Immature natural killer cell (primary cell): Measurements from ENCODE around the gene MYOZ3. TPM values are rescaled to one million over a fixed set of nuclear protein-coding genes. Genes with fewer than 3 reads are reported as not detected.

Experiments used
- DNase-seq, 3 donors: peaks; one replicate each; pipeline ENCODE4 v3.0.0; 2022; ENCODE audit warnings: mixed read lengths in 1 of 3
- H3K27ac Mint-ChIP-seq, 6 donors: one replicate each; pipeline ENCODE4 v1.8.0; 2020; ENCODE audit warnings: mixed read lengths in 6 of 6, mild to moderate bottlenecking in 5 of 6, inconsistent platforms in 4 of 6, moderate library complexity in 3 of 6
- H3K27me3 Mint-ChIP-seq, 3 donors: one replicate each; pipeline ENCODE4 v1.8.0; 2020 to 2021; ENCODE audit warnings: low read depth in 3 of 3, mild to moderate bottlenecking in 3 of 3, mixed read lengths in 3 of 3, moderate library complexity in 3 of 3, inconsistent platforms in 1 of 3
- H3K36me3 Mint-ChIP-seq, 3 donors: one replicate each; pipeline ENCODE4 v1.8.0; 2020; ENCODE audit warnings: mixed read lengths in 3 of 3, inconsistent platforms in 2 of 3, mild to moderate bottlenecking in 2 of 3
- H3K4me1 Mint-ChIP-seq, 2 donors: one replicate each; pipeline ENCODE4 v1.8.0; 2020; ENCODE audit warnings: inconsistent platforms in 2 of 2, mild to moderate bottlenecking in 2 of 2, mixed read lengths in 2 of 2, moderate library complexity in 1 of 2
- H3K4me3 Mint-ChIP-seq, 5 donors: one replicate each; pipeline ENCODE4 v1.8.0; 2020; ENCODE audit warnings: mild to moderate bottlenecking in 5 of 5, mixed read lengths in 5 of 5, inconsistent platforms in 3 of 5, moderate library complexity in 3 of 5
- H3K9me3 Mint-ChIP-seq, 6 donors: one replicate each; pipeline ENCODE4 v1.8.0; 2020; ENCODE audit warnings: mild to moderate bottlenecking in 6 of 6, mixed read lengths in 6 of 6, inconsistent platforms in 4 of 6, moderate library complexity in 3 of 6
- polyA plus RNA-seq, 3 donors: library from polyadenylated mRNA; unstranded; fragments of 300-500 nt; fragmentation: Illumina TruSeq; gene quantifications; one replicate each; pipeline ENCODE4 v1.2.3, GENCODE V29; 2021

Gene MYOZ3
- polyA plus RNA-seq, 3 donors from 2014 or later, result not detected

- Mint-ChIP-seq H3K4me3 (no peak overlapping the region), H3K27ac (no peak overlapping the region), H3K36me3 (no peaks in the 10 kb centered on the region), H3K9me3 (no peaks in the 10 kb centered on the region), H3K4me1 (peaks cover 7 to 11% of the 10 kb centered on the region in 2 donors), H3K27me3 (peaks cover 4 to 18% (median 13%) of the 10 kb centered on the region in 3 donors)
- no peak for DNase-seq
Measured at GRCh38 chr5:150622157-150622556, 38.9 kb upstream of the MYOZ3 start.

GRCh38 chr5:150623152-150623877 lies 37.7 kb upstream of the MYOZ3 start:
- no peak for DNase-seq
- H3K4me1 Mint-ChIP-seq, result peaks cover 7 to 11% of the 10 kb centered on the region in 2 donors
- peak overlapping the region in 1 of 5 donors; percentile 15 for H3K4me3 Mint-ChIP-seq
- H3K9me3 Mint-ChIP-seq, result no peaks in the 10 kb centered on the region
- peaks cover 4 to 18% (median 13%) of the 10 kb centered on the region in 3 donors for H3K27me3 Mint-ChIP-seq
- peak overlapping the region in 1 of 6 donors; percentile 6 for H3K27ac Mint-ChIP-seq
- H3K36me3 Mint-ChIP-seq, result no peaks in the 10 kb centered on the region

GRCh38 chr5:150623878-150624216 lies 37.2 kb upstream of the MYOZ3 start:
- peaks cover 4 to 18% (median 13%) of the 10 kb centered on the region in 3 donors for H3K27me3 Mint-ChIP-seq
- DNase-seq, result no peak
- H3K9me3 Mint-ChIP-seq, result no peaks in the 10 kb centered on the region
- peak overlapping the region; percentile 79 to 93 (median 85) for H3K4me3 Mint-ChIP-seq
- peaks cover 7 to 11% of the 10 kb centered on the region in 2 donors for H3K4me1 Mint-ChIP-seq
- no peaks in the 10 kb centered on the region for H3K36me3 Mint-ChIP-seq
- no peak overlapping the region for H3K27ac Mint-ChIP-seq

DNA sequence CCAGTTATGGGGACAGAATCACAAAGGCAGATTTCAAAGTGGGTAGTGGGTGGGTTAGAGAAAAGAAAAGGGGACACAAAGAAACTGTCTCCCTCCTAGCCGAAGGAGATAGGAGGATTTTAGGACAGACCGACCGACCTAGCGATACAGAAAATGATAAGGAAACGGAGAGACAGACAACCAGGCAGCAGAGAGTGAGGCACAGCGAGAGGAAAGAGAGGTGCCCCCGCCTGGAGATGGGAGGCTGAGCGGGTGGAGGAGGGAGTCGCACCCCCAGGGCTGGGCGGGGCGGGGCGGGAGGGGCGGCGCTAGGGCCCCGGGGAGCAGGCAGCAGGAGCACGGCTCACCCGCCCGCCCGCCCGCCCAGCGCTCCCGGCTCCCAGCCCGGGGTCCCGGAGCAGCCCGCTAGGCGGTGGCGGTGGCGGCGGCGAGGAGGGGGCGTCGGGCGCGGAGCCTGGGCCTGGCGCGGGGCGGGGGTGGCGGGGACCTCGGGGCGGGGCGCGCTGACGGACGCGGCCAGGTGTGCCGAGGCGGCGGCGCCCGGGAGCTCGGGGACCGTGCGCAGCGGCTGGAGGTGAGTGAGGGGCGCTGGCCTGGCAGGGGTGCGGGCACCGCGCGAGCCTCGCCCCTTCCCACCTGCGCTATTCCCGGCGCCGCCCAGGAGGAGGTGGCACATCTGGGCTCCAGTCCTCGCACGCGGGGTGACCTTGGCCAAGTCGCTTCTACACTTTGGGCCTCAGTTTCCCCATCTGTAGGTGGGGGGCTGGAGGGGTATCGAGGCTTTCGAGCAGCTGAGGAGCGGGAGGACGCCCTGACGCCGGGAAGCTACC lies 36.5 kb upstream of the MYOZ3 start:
- H3K4me3 Mint-ChIP-seq, result peak overlapping the region; percentile 79 to 93 (median 85)
- DNase-seq, result no peak
- H3K4me1 Mint-ChIP-seq, result peaks cover 7 to 11% of the 10 kb centered on the region in 2 donors
- peaks cover 4 to 18% (median 12%) of the 10 kb centered on the region in 3 donors for H3K27me3 Mint-ChIP-seq
- H3K9me3 Mint-ChIP-seq, result no peaks in the 10 kb centered on the region
- no peaks in the 10 kb centered on the region for H3K36me3 Mint-ChIP-seq
- peak overlapping the region in 1 of 6 donors; percentile 78 for H3K27ac Mint-ChIP-seq

DNA sequence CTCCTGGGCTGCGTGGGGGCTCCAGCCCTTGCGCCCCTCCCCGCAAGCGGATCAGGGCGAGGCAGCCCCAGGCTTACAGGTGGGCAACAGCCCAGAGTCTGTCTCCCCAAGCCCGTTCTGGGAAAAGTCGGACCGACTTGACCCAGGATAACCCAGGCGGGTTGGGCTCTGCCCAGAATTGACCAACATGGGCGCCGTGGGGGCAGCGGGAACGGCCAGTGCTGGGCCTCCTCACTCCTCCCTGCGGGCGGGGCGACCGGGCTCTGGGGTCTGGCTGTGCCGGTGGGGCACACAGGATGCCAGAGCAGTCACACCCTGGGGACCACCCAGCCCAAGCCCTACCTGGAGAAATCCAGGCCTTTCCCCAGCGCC lies 35.9 kb upstream of the MYOZ3 start:
- Mint-ChIP-seq H3K9me3 (no peaks in the 10 kb centered on the region), H3K27ac (no peak overlapping the region), H3K27me3 (peaks cover 4 to 18% (median 12%) of the 10 kb centered on the region in 3 donors), H3K36me3 (no peaks in the 10 kb centered on the region), H3K4me1 (peaks cover 7 to 11% of the 10 kb centered on the region in 2 donors), H3K4me3 (no peak overlapping the region)
- no peak for DNase-seq

DNA sequence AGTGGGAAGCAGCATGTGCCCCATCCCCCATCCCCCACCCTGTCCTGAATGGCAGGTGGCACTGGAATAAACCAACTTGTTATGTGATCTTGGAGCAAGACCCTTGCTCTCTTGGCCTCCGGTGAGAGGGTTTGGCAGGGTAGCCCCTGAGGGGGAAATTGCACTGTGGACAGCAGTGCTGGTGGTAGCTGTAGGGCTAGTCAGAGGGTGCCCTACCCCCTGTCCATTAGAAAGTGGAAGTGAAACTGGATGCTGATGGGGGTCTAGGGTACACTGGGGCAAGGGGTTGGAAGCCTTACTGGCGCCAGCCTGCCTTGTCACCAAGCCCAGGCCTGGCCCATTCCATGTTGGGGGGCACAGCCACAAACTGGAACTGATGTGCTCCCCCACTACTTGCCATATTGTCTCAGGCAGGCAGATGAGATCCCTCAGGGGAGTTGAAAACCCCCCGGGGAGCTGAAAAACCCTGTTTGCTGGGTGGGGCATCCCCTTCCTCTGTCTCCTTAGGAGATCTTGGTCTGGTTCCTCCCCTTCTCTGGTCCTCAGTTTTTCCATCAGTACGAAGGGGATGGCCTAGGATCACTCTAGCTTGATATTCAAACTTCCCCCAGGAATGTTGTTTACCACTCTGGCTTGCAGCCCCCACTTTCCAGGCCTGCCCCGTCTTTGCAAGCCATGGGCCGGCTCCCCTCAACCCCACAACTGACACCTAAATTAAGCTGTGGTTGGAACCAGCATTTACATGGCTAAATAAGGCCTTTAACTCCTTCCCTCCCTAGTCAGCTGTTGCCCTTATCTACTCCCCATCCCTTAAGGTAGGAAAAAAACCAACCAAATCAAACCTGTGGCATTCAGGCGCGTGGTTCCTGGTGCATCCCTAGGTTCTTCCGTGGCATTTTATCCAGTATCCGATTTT lies 35.0 kb upstream of the MYOZ3 start:
- Mint-ChIP-seq H3K27me3 (peaks cover 4 to 18% (median 13%) of the 10 kb centered on the region in 3 donors), H3K27ac (no peak overlapping the region), H3K4me1 (peaks cover 7 to 11% of the 10 kb centered on the region in 2 donors), H3K36me3 (no peaks in the 10 kb centered on the region), H3K4me3 (peak overlapping the region in 2 of 5 donors; percentile 6 to 39), H3K9me3 (no peaks in the 10 kb centered on the region)
- DNase-seq, result no peak

DNA sequence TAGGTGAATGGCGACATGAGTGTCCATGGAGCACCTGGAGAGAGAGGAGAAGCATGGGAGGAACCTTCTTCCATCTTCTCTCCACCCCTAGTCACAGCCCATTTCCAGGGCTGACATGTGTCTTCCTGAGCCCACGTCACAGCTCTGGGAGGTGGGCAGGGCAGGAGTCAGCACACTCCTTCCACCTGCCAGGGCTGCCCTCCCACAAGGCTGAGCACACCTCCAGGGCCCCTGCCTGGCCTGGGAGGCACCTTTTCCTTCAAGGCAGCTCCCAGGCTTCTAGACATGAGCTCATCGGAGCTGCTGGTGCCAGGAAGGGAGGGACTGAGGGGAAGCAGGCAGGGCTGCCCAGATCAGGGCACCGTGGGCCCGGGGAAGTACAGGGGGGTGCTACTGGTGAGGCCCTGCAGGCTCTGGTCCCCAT lies 34.2 kb upstream of the MYOZ3 start:
- Mint-ChIP-seq H3K4me3 (no peak overlapping the region), H3K27me3 (peaks cover 4 to 18% (median 13%) of the 10 kb centered on the region in 3 donors), H3K9me3 (no peaks in the 10 kb centered on the region), H3K4me1 (peaks cover 7 to 11% of the 10 kb centered on the region in 2 donors), H3K36me3 (no peaks in the 10 kb centered on the region), H3K27ac (no peak overlapping the region)
- no peak for DNase-seq

DNA sequence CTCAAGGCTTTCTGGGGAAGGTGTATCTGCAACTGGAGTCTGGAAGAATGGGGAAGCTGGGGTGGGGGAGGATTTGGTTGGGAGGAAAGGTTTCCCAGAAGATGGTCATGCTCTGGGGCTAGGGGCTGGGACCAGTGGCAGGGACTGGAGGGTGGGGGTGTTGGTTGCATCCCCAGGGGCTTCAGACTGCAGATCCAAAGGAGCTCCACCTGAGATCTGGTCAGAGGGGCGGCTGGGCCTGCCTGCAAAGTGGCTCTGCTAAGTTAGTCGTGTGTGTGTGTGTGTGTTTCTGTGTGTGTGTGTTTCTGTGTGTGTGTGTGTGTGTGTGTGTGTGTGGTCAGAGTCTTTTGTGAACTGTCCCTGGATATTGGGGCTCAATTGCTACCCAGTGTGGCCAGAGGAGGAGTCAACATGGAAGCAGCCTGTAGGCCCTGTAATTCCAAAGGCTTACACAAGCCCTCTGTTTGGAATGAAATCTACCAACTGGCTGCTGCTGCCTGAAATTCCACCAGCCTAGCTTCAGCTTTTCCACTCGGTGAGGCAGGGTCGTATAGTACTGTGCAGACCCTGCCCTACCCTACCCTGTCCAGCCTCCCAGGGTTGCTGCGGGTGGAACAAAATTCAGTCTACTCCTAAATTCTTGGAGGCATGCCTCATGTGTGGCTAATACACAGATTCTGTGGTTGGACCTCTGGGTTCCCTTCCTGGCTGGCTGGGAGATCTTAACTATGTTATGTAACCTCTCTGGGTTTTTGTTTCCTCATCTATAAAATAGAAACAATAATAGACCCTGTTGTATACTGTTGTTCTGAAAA lies 33.1 kb upstream of the MYOZ3 start:
- no peaks in the 10 kb centered on the region for H3K9me3 Mint-ChIP-seq
- no peaks in the 10 kb centered on the region for H3K36me3 Mint-ChIP-seq
- peaks cover 4 to 17% (median 13%) of the 10 kb centered on the region in 3 donors for H3K27me3 Mint-ChIP-seq
- no peak overlapping the region for H3K4me3 Mint-ChIP-seq
- peaks cover 7 to 11% of the 10 kb centered on the region in 2 donors for H3K4me1 Mint-ChIP-seq
- H3K27ac Mint-ChIP-seq, result no peak overlapping the region
- DNase-seq, result no peak

- H3K27me3 Mint-ChIP-seq, result peaks cover 7 to 10% (median 9%) of the 10 kb centered on the region in 3 donors
- H3K36me3 Mint-ChIP-seq, result no peaks in the 10 kb centered on the region
- peaks cover 5 to 6% of the 10 kb centered on the region in 2 donors for H3K4me1 Mint-ChIP-seq
- no peak overlapping the region for H3K27ac Mint-ChIP-seq
- no peak for DNase-seq
- H3K4me3 Mint-ChIP-seq, result no peak overlapping the region
- H3K9me3 Mint-ChIP-seq, result no peaks in the 10 kb centered on the region
Measured at GRCh38 chr5:150628936-150629485, 32.0 kb upstream of the MYOZ3 start.

DNA sequence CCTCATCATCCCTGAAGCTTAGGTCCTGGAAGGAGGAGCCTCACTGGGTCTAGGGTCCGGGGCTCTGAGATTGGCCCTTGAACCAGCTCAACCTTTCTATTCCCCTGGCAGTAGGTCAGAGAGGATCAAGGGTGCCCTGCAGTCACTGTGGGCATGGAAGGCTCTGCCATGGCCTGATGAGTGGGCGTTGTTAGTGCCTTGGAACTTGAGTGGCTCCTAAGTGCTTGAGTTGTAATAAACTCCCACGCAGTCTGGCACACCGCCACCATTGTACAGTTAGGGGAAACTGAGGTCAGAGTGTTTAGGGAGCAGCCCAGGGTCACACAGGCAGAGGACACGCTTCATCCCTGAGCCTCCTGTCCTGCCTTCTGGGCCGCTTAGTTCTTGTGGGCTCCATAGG lies 31.0 kb upstream of the MYOZ3 start:
- peaks cover 8 to 9% (median 8%) of the 10 kb centered on the region in 3 donors for H3K27me3 Mint-ChIP-seq
- no peak overlapping the region for H3K27ac Mint-ChIP-seq
- no peak for DNase-seq
- H3K4me1 Mint-ChIP-seq, result peaks cover 0 to 1% of the 10 kb centered on the region in 2 donors
- no peaks in the 10 kb centered on the region for H3K9me3 Mint-ChIP-seq
- no peak overlapping the region for H3K4me3 Mint-ChIP-seq
- H3K36me3 Mint-ChIP-seq, result no peaks in the 10 kb centered on the region

- no peak for DNase-seq
- no peak overlapping the region for H3K4me3 Mint-ChIP-seq
- H3K27ac Mint-ChIP-seq, result no peak overlapping the region
- H3K27me3 Mint-ChIP-seq, result peaks cover 7 to 13% (median 8%) of the 10 kb centered on the region in 3 donors
- no peaks in the 10 kb centered on the region for H3K9me3 Mint-ChIP-seq
- H3K4me1 Mint-ChIP-seq, result peaks cover 0 to 1% of the 10 kb centered on the region in 2 donors
- H3K36me3 Mint-ChIP-seq, result no peaks in the 10 kb centered on the region
Measured at GRCh38 chr5:150630461-150631325, 30.4 kb upstream of the MYOZ3 start.

DNA sequence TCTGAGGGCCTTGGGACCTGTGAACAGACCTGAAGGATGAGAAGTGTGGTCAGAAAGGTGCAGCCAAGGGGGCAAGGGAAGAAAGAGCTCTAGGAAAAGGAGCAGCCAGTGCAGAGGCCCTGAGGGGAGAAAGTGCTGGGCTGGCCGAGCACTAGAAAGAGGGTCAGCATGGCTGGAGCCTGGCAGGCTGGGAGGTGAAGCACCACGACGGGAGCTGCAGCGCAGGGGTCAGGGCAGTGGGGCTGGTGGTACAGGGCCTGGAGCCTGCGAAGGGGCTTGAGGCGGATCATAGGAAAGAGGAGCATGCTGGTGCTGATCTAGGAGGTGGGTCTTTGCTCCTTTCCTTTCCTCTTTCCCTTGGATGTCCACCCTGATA lies 29.7 kb upstream of the MYOZ3 start:
- H3K4me1 Mint-ChIP-seq, result peaks cover 0 to under 1% of the 10 kb centered on the region in 2 donors
- H3K4me3 Mint-ChIP-seq, result no peak overlapping the region
- no peak for DNase-seq
- H3K9me3 Mint-ChIP-seq, result no peaks in the 10 kb centered on the region
- H3K36me3 Mint-ChIP-seq, result no peaks in the 10 kb centered on the region
- H3K27me3 Mint-ChIP-seq, result peaks cover 6 to 10% (median 7%) of the 10 kb centered on the region in 3 donors
- H3K27ac Mint-ChIP-seq, result no peak overlapping the region
